IMR-90 (cell line): ENCODE data around the gene SSU72. TPM values are rescaled to one million over a fixed set of nuclear protein-coding genes. Genes with fewer than 3 reads are reported as not detected.
A peak's percentile ranks its signal among the peaks of the same experiment; 100 is the strongest.

Source experiments
- ATAC-seq: fragments of 200-7000 bp; cut with Tn5 transposase; 2 replicates; pipeline ENCODE4 v1.9.1; 2020; ENCODE audit warnings: low read depth, mild to moderate bottlenecking, moderate library complexity
- BruUV-seq: library from RNA; stranded (reverse); fragments of 400-500 nt; replicated peaks from 2 replicates; lab custom pipeline; 2021; lab: Mats Ljungman, UMichigan
- CTCF ChIA-PET: fragments of 300-600 bp; formaldehyde crosslinking; extraction: SDS; loops from one replicate; lab custom pipeline; 2021; ENCODE audit warnings: antibody characterized with exemption; lab: Yijun Ruan, JAX
- POLR2A ChIA-PET: fragments of 300-600 bp; sonication (Branson Sonifier 250); formaldehyde crosslinking; loops from one replicate; lab custom pipeline; 2022; ENCODE audit warnings: antibody characterized with exemption; ENCODE audit not compliant: unreplicated experiment; lab: Charles Lee
- DNase-seq: peaks from one replicate; pipeline ENCODE4 v3.0.0; 2013
- H2AFZ ChIP-seq: replicated peaks from 2 replicates; pipeline ENCODE3; 2013; ENCODE audit warnings: low read length, mild to moderate bottlenecking; ENCODE audit not compliant: poor library complexity
- H2AK5ac ChIP-seq: 2 replicates; pipeline ENCODE4 v1.6.1; 2013; ENCODE audit warnings: low read depth, low read length, inconsistent platforms
- H2AK9ac ChIP-seq: replicated peaks from 2 replicates; pipeline ENCODE3; 2013; ENCODE audit warnings: mild to moderate bottlenecking, low read depth, low read length, moderate library complexity; ENCODE audit not compliant: poor library complexity
- H2BK120ac ChIP-seq: 2 replicates; pipeline ENCODE4 v1.6.1; 2013; ENCODE audit warnings: low read depth, low read length, inconsistent platforms
- H2BK15ac ChIP-seq: 3 replicates; pipeline ENCODE4 v1.6.1; 2013; ENCODE audit warnings: low read depth, low read length, inconsistent platforms
- H2BK20ac ChIP-seq: 2 replicates; pipeline ENCODE4 v1.6.1; 2013; ENCODE audit warnings: low read depth, mild to moderate bottlenecking, inconsistent platforms, low read length, moderate library complexity
- H2BK5ac ChIP-seq: 2 replicates; pipeline ENCODE4 v1.6.1; 2013; ENCODE audit warnings: mild to moderate bottlenecking, low read depth, low read length, inconsistent platforms; ENCODE audit not compliant: poor library complexity, severe bottlenecking
- H3K14ac ChIP-seq: replicated peaks from 2 replicates; pipeline ENCODE4 v1.6.1; 2013; ENCODE audit warnings: low read depth, low read length, inconsistent platforms
- H3K18ac ChIP-seq: 2 replicates; pipeline ENCODE4 v1.6.1; 2013; ENCODE audit warnings: low read depth, low read length, control low read depth
- H3K23ac ChIP-seq: 2 replicates; pipeline ENCODE4 v1.6.1; 2013; ENCODE audit warnings: low read depth, low read length, inconsistent platforms
- H3K27ac ChIP-seq: 2 replicates; pipeline ENCODE4 v1.5.1; 2013; ENCODE audit warnings: mild to moderate bottlenecking, control low read depth, low read length; ENCODE audit not compliant: insufficient read depth
- H3K27me3 ChIP-seq: 2 replicates; pipeline ENCODE4 v1.6.1; 2013; ENCODE audit warnings: low read length; ENCODE audit not compliant: control insufficient read depth, insufficient read depth
- H3K36me3 ChIP-seq: 2 replicates; pipeline ENCODE4 v1.6.1; 2013; ENCODE audit warnings: low read length, mixed read lengths; ENCODE audit not compliant: control insufficient read depth, insufficient read depth
- H3K4ac ChIP-seq: 2 replicates; pipeline ENCODE4 v1.6.1; 2013; ENCODE audit warnings: low read depth, low read length, inconsistent platforms
- H3K4me1 ChIP-seq: 2 replicates; pipeline ENCODE4 v1.6.1; 2013; ENCODE audit warnings: low read length, mixed read lengths; ENCODE audit not compliant: control insufficient read depth, insufficient read depth
- H3K4me2 ChIP-seq: 2 replicates; pipeline ENCODE4 v1.6.1; 2013; ENCODE audit warnings: low read depth, mild to moderate bottlenecking, control low read depth, low read length, moderate library complexity
- H3K4me3 ChIP-seq: 2 replicates; pipeline ENCODE4 v1.5.1; 2013; ENCODE audit warnings: low read depth, mild to moderate bottlenecking, control low read depth, low read length, moderate library complexity; ENCODE audit not compliant: insufficient read depth
- H3K56ac ChIP-seq: 2 replicates; pipeline ENCODE4 v1.6.1; 2013; ENCODE audit warnings: low read length, inconsistent platforms; ENCODE audit not compliant: insufficient read depth; ENCODE audit errors: extremely low read depth
- H3K79me1 ChIP-seq, 2 experiments: 2 replicates each; pipeline ENCODE4 v1.6.1; 2013; ENCODE audit warnings: low read length in 2 of 2, inconsistent platforms in 1 of 2, low read depth in 1 of 2
- H3K9ac ChIP-seq: 2 replicates; pipeline ENCODE4 v1.6.1; 2013; ENCODE audit warnings: low read depth, low read length, control low read depth
- H3K9me1 ChIP-seq: 2 replicates; pipeline ENCODE4 v1.6.1; 2013; ENCODE audit warnings: low read length, inconsistent platforms; ENCODE audit not compliant: insufficient read depth
- H3K9me3 ChIP-seq: 2 replicates; pipeline ENCODE4 v1.6.1; 2013; ENCODE audit warnings: low read length; ENCODE audit not compliant: control insufficient read depth, insufficient read depth
- H4K20me1 ChIP-seq: 2 replicates; pipeline ENCODE4 v1.6.1; 2013; ENCODE audit warnings: low read length, inconsistent platforms; ENCODE audit not compliant: insufficient read depth
- H4K5ac ChIP-seq: 2 replicates; pipeline ENCODE4 v1.6.1; 2013; ENCODE audit warnings: mild to moderate bottlenecking, low read depth, low read length, control low read depth
- H4K8ac ChIP-seq, 2 experiments: 2 replicates each; pipeline ENCODE4 v1.6.1; 2013; ENCODE audit warnings: low read depth in 2 of 2, low read length in 2 of 2, control low read depth in 1 of 2, inconsistent platforms in 1 of 2
- H4K91ac ChIP-seq: 2 replicates; pipeline ENCODE4 v1.6.1; 2013; ENCODE audit warnings: low read depth, low read length, inconsistent platforms; ENCODE audit not compliant: insufficient read depth
- BHLHE40 ChIP-seq: fragments of 150-350 bp; IDR thresholded peaks from 2 replicates; pipeline ENCODE4 v1.6.1; 2016; ENCODE audit warnings: mild to moderate bottlenecking, low read depth, low read length
- CEBPB ChIP-seq: IDR thresholded peaks from 2 replicates; pipeline ENCODE4 v1.6.1; 2012; ENCODE audit warnings: low read depth, low read length, improper control_type of control experiment
- CHD1 ChIP-seq: IDR thresholded peaks from 2 replicates; pipeline ENCODE4 v1.6.1; 2012; ENCODE audit warnings: low read depth, low read length, improper control_type of control experiment
- FOS ChIP-seq: fragments of 150-350 bp; IDR thresholded peaks from 2 replicates; pipeline ENCODE4 v1.6.1; 2016; ENCODE audit warnings: low read depth, low read length
- MXI1 ChIP-seq: IDR thresholded peaks from 2 replicates; pipeline ENCODE4 v1.6.1; 2012; ENCODE audit warnings: low read depth, mild to moderate bottlenecking, low read length, moderate library complexity, borderline replicate concordance
- POLR2A ChIP-seq: IDR thresholded peaks from 2 replicates; pipeline ENCODE4 v1.6.1; 2012; ENCODE audit warnings: mild to moderate bottlenecking, low read depth, low read length
- RAD21 ChIP-seq: IDR thresholded peaks from 2 replicates; pipeline ENCODE4 v1.6.1; 2012; ENCODE audit warnings: low read length, improper control_type of control experiment
- RFX5 ChIP-seq: IDR thresholded peaks from 2 replicates; pipeline ENCODE4 v1.8.0; 2012; ENCODE audit warnings: low read depth, mild to moderate bottlenecking, low read length, moderate library complexity
- SMC3 ChIP-seq: fragments of 150-350 bp; IDR thresholded peaks from 2 replicates; pipeline ENCODE4 v1.6.1; 2016; ENCODE audit warnings: low read depth, mild to moderate bottlenecking, antibody characterized with exemption, low read length, moderate library complexity
- WGBS, 2 experiments: methylation state at CpG; one replicate each; pipeline versions ENCODE4 v1.1.5 to v1.1.7; 2013; ENCODE audit warnings: missing lambda C conversion rate in 2 of 2; ENCODE audit not compliant: insufficient read length in 1 of 2; ENCODE audit errors: extremely low coverage in 2 of 2; 5-methylcytosine and 5-hydroxymethylcytosine counted together
- dilution Hi-C: fragments of 300-500 bp; cut with HindIII; formaldehyde crosslinking; loops from one replicate; pipeline ENCODE4 v1.14.3; 2018; ENCODE audit warnings: low sequenced_read_pairs; ENCODE audit not compliant: unreplicated experiment
- in situ Hi-C: fragments of 300-500 bp; cut with MboI; formaldehyde crosslinking; loops from 3 replicates; pipeline ENCODE4 v1.14.3; 2019; ENCODE audit warnings: low sequenced_read_pairs, inconsistent platforms, mixed read lengths
- intact Hi-C: fragments of 100-400 bp; cut with micrococcal nuclease; formaldehyde crosslinking; loops from 2 replicates; pipeline ENCODE4 v1.10.0; 2022
- polyA plus RNA-seq, 3 experiments: library from polyadenylated mRNA; depleted of rRNA; stranded (reverse); fragments of >200 nt; gene quantifications; 2 replicates each; pipeline ENCODE4 v1.2.3, GENCODE V29; 2012; ENCODE audit warnings: low replicate concordance in 1 of 3
- total RNA-seq: library from RNA; depleted of rRNA; stranded (reverse); fragments of >200 nt; gene quantifications from 2 replicates; pipeline ENCODE4 v1.2.3, GENCODE V29; 2012
- TF ChIP-seq, protein P1 (sequence below): conservative IDR thresholded peaks from 2 replicates; pipeline ENCODE4 v1.5.1; 2012; ENCODE audit warnings: mild to moderate bottlenecking, low read depth, low read length, improper control_type of control experiment
- TF ChIP-seq, protein P2 (sequence below): fragments of 150-350 bp; IDR thresholded peaks from 2 replicates; pipeline ENCODE4 v1.6.1; 2016; ENCODE audit warnings: low read depth, mild to moderate bottlenecking, low read length, moderate library complexity, borderline replicate concordance

SSU72 gene
- total and polyA plus RNA-seq, 2 of the 4 experiments (the other 2 are of a cell fraction) = 33.7 to 88.4 TPM

DNA sequence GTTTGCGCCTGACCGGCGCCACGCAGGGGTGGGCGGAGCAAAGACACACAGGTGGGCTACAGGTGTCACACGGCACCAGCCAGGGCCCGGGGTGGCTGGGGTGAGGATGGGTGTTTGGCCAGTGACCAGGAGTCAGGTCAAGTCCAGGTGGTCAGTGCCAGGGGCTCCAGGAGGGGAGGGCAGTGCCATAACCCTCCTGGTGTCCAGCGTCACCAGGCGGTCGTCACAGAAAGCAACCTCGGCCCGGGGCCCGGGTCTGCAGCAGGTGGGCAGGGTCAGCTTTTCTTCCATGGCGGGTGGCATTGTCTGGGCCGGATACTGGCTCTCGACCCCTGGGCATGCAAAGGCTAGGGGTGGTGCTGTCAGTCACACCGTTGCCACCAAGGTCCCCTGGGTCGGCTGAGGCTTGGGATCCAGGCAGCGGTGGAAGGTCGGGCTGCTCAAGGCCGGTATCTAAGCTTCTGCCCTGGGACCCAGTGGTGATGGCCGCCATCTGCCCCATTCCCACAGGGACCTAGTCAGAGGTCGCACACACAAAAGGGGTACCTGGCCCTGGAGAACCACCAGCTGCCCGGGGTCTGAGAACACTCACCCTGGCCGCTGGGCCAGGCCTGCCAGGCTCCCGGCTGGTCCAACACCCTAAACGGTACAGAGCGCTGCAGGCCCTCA, 23.5 kb upstream of the SSU72 start:
- H3K9me3 ChIP-seq = no peaks in the 10 kb centered on the region
- peak overlapping the region; percentile 42 for H2AK9ac ChIP-seq
- ATAC-seq (no peak), DNase-seq (no peak)
- H3K4ac ChIP-seq = no peak overlapping the region
- 89% methylated on average over 10 of the region's 28 CpGs; no CpG with 5 or more reads in 1 of the 2 experiments for WGBS, 2 experiments
- no peak overlapping the region for H4K8ac ChIP-seq
- no peak overlapping the region for H4K91ac ChIP-seq
- no peak overlapping the region for H3K56ac ChIP-seq
- no peak overlapping the region for H3K27ac ChIP-seq
- H3K9me1 ChIP-seq = no peaks in the 10 kb centered on the region
- no peak overlapping the region for H3K4me3 ChIP-seq
- H3K4me2 ChIP-seq = no peak overlapping the region
- no peak overlapping the region for H3K18ac ChIP-seq
- H2BK5ac ChIP-seq = no peak overlapping the region
- peaks cover 10% of the 10 kb centered on the region; the same call in 1 of the 2 replicates for H3K4me1 ChIP-seq
- intact Hi-C loops (no loop called here), dilution Hi-C loops (no loop called here), in situ Hi-C loops (no loop called here)
- no peak overlapping the region for H2BK15ac ChIP-seq
- H2BK20ac ChIP-seq = no peak overlapping the region
- BruUV-seq = no TSS peak
- TF ChIP-seq FOS (no peak), SMC3 (no peak), CEBPB (no peak), CHD1 (no peak), BHLHE40 (no peak), MXI1 (no peak), RAD21 (no peak), POLR2A (no peak), RFX5 (no peak)
- TF ChIP-seq, protein P1, sequence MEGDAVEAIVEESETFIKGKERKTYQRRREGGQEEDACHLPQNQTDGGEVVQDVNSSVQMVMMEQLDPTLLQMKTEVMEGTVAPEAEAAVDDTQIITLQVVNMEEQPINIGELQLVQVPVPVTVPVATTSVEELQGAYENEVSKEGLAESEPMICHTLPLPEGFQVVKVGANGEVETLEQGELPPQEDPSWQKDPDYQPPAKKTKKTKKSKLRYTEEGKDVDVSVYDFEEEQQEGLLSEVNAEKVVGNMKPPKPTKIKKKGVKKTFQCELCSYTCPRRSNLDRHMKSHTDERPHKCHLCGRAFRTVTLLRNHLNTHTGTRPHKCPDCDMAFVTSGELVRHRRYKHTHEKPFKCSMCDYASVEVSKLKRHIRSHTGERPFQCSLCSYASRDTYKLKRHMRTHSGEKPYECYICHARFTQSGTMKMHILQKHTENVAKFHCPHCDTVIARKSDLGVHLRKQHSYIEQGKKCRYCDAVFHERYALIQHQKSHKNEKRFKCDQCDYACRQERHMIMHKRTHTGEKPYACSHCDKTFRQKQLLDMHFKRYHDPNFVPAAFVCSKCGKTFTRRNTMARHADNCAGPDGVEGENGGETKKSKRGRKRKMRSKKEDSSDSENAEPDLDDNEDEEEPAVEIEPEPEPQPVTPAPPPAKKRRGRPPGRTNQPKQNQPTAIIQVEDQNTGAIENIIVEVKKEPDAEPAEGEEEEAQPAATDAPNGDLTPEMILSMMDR = no peak
- TF ChIP-seq, protein P2, sequence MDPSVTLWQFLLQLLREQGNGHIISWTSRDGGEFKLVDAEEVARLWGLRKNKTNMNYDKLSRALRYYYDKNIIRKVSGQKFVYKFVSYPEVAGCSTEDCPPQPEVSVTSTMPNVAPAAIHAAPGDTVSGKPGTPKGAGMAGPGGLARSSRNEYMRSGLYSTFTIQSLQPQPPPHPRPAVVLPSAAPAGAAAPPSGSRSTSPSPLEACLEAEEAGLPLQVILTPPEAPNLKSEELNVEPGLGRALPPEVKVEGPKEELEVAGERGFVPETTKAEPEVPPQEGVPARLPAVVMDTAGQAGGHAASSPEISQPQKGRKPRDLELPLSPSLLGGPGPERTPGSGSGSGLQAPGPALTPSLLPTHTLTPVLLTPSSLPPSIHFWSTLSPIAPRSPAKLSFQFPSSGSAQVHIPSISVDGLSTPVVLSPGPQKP = no peak
- H2AK5ac ChIP-seq = no peak overlapping the region
- CTCF ChIA-PET = interaction anchor here (0.8 kb wide), 1 partner anchor 264 kb away, joined by 3 read pairs; no protein-coding TSS in a partner anchor
- no peaks in the 10 kb centered on the region for H4K20me1 ChIP-seq
- no peak overlapping the region for H3K14ac ChIP-seq
- H2BK120ac ChIP-seq = no peak overlapping the region
- no peaks in the 10 kb centered on the region for H3K36me3 ChIP-seq
- H4K5ac ChIP-seq = no peak overlapping the region
- H3K23ac ChIP-seq = no peak overlapping the region
- H3K79me1 ChIP-seq = no peaks in the 10 kb centered on the region
- H3K27me3 ChIP-seq = peaks cover 24% of the 10 kb centered on the region
- POLR2A ChIA-PET = no interaction called here
- no peak overlapping the region for H2AFZ ChIP-seq
- H3K9ac ChIP-seq = no peak overlapping the region
